ENCODE measurements around the gene BTRC. TPM values are rescaled to one million over a fixed set of nuclear protein-coding genes. Genes with fewer than 3 reads are reported as not detected.

The BTRC gene
- total and polyA plus RNA-seq, 10 of the 15 experiments (the other 5 are each of a cell fraction or from before 2014, with no cell fraction given) = 2.2 to 18.6 (median 8.6) TPM

DNA sequence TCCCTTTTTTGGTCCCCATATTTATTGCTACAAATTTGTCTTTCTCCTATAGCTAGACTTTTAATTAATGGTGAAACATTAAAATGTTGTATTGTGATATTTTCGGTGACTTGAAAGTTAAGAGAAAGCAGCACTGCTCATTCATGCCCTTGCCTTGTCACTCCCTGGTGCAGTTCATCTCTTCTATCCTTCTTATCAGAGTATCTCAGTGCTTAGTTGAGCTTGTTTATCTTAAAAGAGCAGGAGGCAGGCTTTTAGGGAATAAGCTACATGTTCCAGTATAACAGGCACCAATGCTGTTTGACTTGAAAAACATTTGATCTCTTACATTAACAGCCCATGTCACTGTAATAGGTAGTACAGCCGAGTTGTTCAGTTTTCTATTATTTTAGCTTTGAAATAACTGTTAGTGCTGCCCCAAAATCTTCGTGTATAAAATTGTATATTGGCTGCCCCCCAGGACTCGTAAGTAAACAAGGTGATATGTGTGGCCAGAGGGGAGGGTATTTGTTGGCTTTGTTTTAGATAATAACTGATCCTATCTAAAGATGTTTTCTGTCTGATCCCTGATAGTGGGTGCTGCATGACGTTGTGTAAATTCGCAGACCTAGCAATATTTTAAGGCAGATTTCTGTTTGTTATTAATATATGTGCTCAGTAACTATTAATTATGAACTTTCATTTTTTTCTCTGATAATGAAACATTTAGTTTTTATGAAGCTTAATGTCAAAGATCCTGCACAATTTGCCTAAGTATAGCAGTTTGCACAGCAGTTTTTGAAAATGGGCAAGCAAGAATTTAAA, 96.5 kb downstream of the BTRC start:
- Histone ChIP-seq H3K27me3 (replicated peaks in 1 of 2; ENCODE audit: control insufficient read depth in 2 of 2, insufficient read depth in 2 of 2, low read length in 1 of 2) (no peaks in the 10 kb centered on the region), H3K27ac (ENCODE audit: control insufficient read depth, insufficient read depth) (no peak overlapping the region), H3K79me2 (ENCODE audit: control insufficient read depth, insufficient read depth, low read length) (no peaks in the 10 kb centered on the region), H3K9ac (ENCODE audit: control insufficient read depth, insufficient read depth, low read length) (no peak overlapping the region), H3K4me3 (no peak overlapping the region), H3K4me1 (ENCODE audit: control insufficient read depth, insufficient read depth, low read length) (no peaks in the 10 kb centered on the region), H4K20me1 (ENCODE audit: control insufficient read depth, insufficient read depth) (no peaks in the 10 kb centered on the region), H3K9me3 (replicated peaks; ENCODE audit: control insufficient read depth, insufficient read depth, low read length) (no peaks in the 10 kb centered on the region), H3K36me3 (ENCODE audit: control insufficient read depth in 2 of 2, insufficient read depth in 2 of 2, low read length in 1 of 2) (no peaks in the 10 kb centered on the region), H2AFZ (ENCODE audit: control insufficient read depth, low read depth, low read length) (no peak overlapping the region), H3K4me2 (ENCODE audit: control insufficient read depth, insufficient read depth) (no peak overlapping the region)
- intact Hi-C loops (cut with micrococcal nuclease; ENCODE audit: unreplicated experiment) (no loop called here), in situ Hi-C loops (cut with MboI) (no loop called here)
- BruUV-seq (replicated peaks) = no TSS peak
- RAD21 ChIA-PET (ENCODE audit: unreplicated experiment) = no interaction called here
- 85% methylated on average over 6 of the region's 6 CpGs for WGBS (ENCODE audit: insufficient coverage, insufficient replicate concordance, low lambda C conversion rate, missing lambda C conversion rate)
- ATAC-seq (no peak), FAIRE-seq (no peak), DNase-seq (ENCODE audit: low read depth, low spot score) (no peak)
- CTCF ChIA-PET = interaction anchor here (1.1 to 2.6 kb wide), 5 partner anchors 9 to 178 kb away, joined by 3 to 12 read pairs (median 3); no protein-coding TSS in a partner anchor
- TF ChIP-seq, protein P1, sequence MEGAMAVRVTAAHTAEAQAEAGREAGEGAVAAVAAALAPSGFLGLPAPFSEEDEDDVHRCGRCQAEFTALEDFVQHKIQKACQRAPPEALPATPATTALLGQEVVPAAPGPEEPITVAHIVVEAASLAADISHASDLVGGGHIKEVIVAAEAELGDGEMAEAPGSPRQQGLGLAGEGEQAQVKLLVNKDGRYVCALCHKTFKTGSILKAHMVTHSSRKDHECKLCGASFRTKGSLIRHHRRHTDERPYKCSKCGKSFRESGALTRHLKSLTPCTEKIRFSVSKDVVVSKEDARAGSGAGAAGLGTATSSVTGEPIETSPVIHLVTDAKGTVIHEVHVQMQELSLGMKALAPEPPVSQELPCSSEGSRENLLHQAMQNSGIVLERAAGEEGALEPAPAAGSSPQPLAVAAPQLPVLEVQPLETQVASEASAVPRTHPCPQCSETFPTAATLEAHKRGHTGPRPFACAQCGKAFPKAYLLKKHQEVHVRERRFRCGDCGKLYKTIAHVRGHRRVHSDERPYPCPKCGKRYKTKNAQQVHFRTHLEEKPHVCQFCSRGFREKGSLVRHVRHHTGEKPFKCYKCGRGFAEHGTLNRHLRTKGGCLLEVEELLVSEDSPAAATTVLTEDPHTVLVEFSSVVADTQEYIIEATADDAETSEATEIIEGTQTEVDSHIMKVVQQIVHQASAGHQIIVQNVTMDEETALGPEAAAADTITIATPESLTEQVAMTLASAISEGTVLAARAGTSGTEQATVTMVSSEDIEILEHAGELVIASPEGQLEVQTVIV (IDR thresholded peaks at IDR 0.05; ENCODE audit: borderline replicate concordance, partially characterized antibody) = no peak
- TF ChIP-seq SUZ12 (IDR thresholded peaks at IDR 0.05; ENCODE audit: unreplicated experiment) (no peak), MEF2B (IDR thresholded peaks at IDR 0.05; ENCODE audit: partially characterized antibody, poor library complexity, severe bottlenecking) (no peak), NFYB (IDR thresholded peaks at IDR 0.05; ENCODE audit: insufficient read depth, low read depth, low read length) (no peak), RAD51 (IDR thresholded peaks at IDR 0.05) (no peak), STAT3 (IDR thresholded peaks at IDR 0.05; ENCODE audit: low read depth, low read length) (no peak), SREBF1 (IDR thresholded peaks at IDR 0.05; ENCODE audit: low read length) (no peak), KDM1A (IDR thresholded peaks at IDR 0.05; ENCODE audit: borderline replicate concordance) (no peak), ETV6 (conservative IDR thresholded peaks at IDR 0.05 in 1 of 2, IDR thresholded peaks at IDR 0.05 in 1 of 2; ENCODE audit: borderline replicate concordance in 1 of 2, low read depth in 1 of 2) (no peak), SMC3 (IDR thresholded peaks at IDR 0.05; ENCODE audit: borderline replicate concordance, low read length) (no peak), MYC (IDR thresholded peaks at IDR 0.05; ENCODE audit: insufficient read depth, insufficient read length, insufficient replicate concordance, low read length, severe bottlenecking) (no peak), DPF2 (IDR thresholded peaks at IDR 0.05) (no peak), EP300 (IDR thresholded peaks at IDR 0.05; ENCODE audit: borderline replicate concordance in 1 of 2, control insufficient read depth in 1 of 2, low read depth in 2 of 2, low read length in 2 of 2) (no peak)
- TF ChIP-seq, protein P2, sequence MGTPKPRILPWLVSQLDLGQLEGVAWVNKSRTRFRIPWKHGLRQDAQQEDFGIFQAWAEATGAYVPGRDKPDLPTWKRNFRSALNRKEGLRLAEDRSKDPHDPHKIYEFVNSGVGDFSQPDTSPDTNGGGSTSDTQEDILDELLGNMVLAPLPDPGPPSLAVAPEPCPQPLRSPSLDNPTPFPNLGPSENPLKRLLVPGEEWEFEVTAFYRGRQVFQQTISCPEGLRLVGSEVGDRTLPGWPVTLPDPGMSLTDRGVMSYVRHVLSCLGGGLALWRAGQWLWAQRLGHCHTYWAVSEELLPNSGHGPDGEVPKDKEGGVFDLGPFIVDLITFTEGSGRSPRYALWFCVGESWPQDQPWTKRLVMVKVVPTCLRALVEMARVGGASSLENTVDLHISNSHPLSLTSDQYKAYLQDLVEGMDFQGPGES (IDR thresholded peaks at IDR 0.05) = no peak
- TF ChIP-seq, protein P3, sequence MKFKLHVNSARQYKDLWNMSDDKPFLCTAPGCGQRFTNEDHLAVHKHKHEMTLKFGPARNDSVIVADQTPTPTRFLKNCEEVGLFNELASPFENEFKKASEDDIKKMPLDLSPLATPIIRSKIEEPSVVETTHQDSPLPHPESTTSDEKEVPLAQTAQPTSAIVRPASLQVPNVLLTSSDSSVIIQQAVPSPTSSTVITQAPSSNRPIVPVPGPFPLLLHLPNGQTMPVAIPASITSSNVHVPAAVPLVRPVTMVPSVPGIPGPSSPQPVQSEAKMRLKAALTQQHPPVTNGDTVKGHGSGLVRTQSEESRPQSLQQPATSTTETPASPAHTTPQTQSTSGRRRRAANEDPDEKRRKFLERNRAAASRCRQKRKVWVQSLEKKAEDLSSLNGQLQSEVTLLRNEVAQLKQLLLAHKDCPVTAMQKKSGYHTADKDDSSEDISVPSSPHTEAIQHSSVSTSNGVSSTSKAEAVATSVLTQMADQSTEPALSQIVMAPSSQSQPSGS (IDR thresholded peaks at IDR 0.05; ENCODE audit: low read length) = no peak
- SMC1A ChIA-PET (ENCODE audit: uncharacterized antibody, unreplicated experiment) = interaction anchor here (0.9 to 1.5 kb wide), 4 partner anchors 11 to 237 kb away, joined by 3 to 4 read pairs (median 3); no protein-coding TSS in a partner anchor
- POLR2A ChIA-PET = no interaction called here

All from GM12878 (cell line).